Glutamatergic neuron (in vitro differentiated cells): ENCODE data around the gene PSEN1. TPM values are rescaled to one million over a fixed set of nuclear protein-coding genes. Genes with fewer than 3 reads are reported as not detected.

ENCODE experiments used
- DNase-seq: peaks from one replicate; pipeline ENCODE4 v3.0.0; 2022
- H3K27ac Mint-ChIP-seq: one replicate; pipeline ENCODE4 v1.8.0; 2020; ENCODE audit warnings: mild to moderate bottlenecking, mixed read lengths, inconsistent platforms; ENCODE audit not compliant: unreplicated experiment
- H3K27me3 Mint-ChIP-seq: one replicate; pipeline ENCODE4 v1.8.0; 2020; ENCODE audit warnings: mild to moderate bottlenecking, moderate library complexity, mixed read lengths, inconsistent platforms; ENCODE audit not compliant: unreplicated experiment
- H3K36me3 Mint-ChIP-seq: one replicate; pipeline ENCODE4 v1.8.0; 2020; ENCODE audit warnings: mild to moderate bottlenecking, mixed read lengths, inconsistent platforms; ENCODE audit not compliant: unreplicated experiment
- H3K4me1 Mint-ChIP-seq: one replicate; pipeline ENCODE4 v1.8.0; 2020; ENCODE audit warnings: mild to moderate bottlenecking, low read depth, mixed read lengths, inconsistent platforms; ENCODE audit not compliant: unreplicated experiment
- H3K4me3 Mint-ChIP-seq: one replicate; pipeline ENCODE4 v1.8.0; 2020; ENCODE audit warnings: mild to moderate bottlenecking, mixed read lengths, inconsistent platforms; ENCODE audit not compliant: unreplicated experiment
- H3K9me3 Mint-ChIP-seq: one replicate; pipeline ENCODE4 v1.8.0; 2020; ENCODE audit warnings: mild to moderate bottlenecking, moderate library complexity, mixed read lengths, inconsistent platforms; ENCODE audit not compliant: unreplicated experiment
- CTCF ChIP-seq: fragments of 200-600 bp; sonication (generic); IDR thresholded peaks from one replicate; pipeline ENCODE4 v1.5.0; 2021; ENCODE audit not compliant: partially characterized antibody, unreplicated experiment
- total RNA-seq: library from RNA; stranded (reverse); fragmentation: NEBNext Ultra II Directional; extraction: Animal tissue kit (Norgen Biotek cat#: 25700); gene quantifications from one replicate; pipeline ENCODE4 v1.2.1, GENCODE V29; 2021; ENCODE audit not compliant: unreplicated experiment

Gene PSEN1
- total RNA-seq, 1 donor from 2014 or later, result 79.7 TPM

- Mint-ChIP-seq H3K4me1 (peaks cover 23% of the 10 kb centered on the region), H3K36me3 (no peaks in the 10 kb centered on the region), H3K4me3 (no peak overlapping the region), H3K27me3 (peaks cover 4% of the 10 kb centered on the region), H3K9me3 (peaks cover 5% of the 10 kb centered on the region), H3K27ac (peak overlapping the region; percentile 24)
- DNase-seq, result no peak
- no peak for TF ChIP-seq CTCF
Measured at GRCh38 chr14:73272393-73272792, 136.1 kb downstream of the PSEN1 start.

Other genes with a start within 250 kb of the PSEN1 start
- 13.7 TPM for gene DPF3, start 242.4 kb upstream of the PSEN1 start, total RNA-seq
- 23.4 TPM for gene DCAF4, start 210.0 kb upstream of the PSEN1 start, total RNA-seq
- gene ZFYVE1, start 109.4 kb upstream of the PSEN1 start, total RNA-seq, result 43.7 TPM
- 118 TPM for gene RBM25, start 78.0 kb upstream of the PSEN1 start, total RNA-seq
- 2.8 TPM for gene PAPLN, start 101.0 kb downstream of the PSEN1 start, total RNA-seq